GM12878 (cell line): ENCODE measurements around the gene AGER. TPM values are rescaled to one million over a fixed set of nuclear protein-coding genes. Genes with fewer than 3 reads are reported as not detected.

Experiments used
- ATAC-seq: fragments of 200-7000 bp; cut with Tn5 transposase; 3 replicates; pipeline ENCODE4 v1.9.1; 2020; ENCODE audit warnings: mild to moderate bottlenecking, moderate library complexity
- BruUV-seq: library from RNA; stranded (reverse); fragments of 400-500 nt; replicated peaks from 2 replicates; lab custom pipeline; 2021; lab: Mats Ljungman, UMichigan
- CTCF ChIA-PET: fragments of 300-600 bp; sonication (Branson Sonifier 250); formaldehyde crosslinking; extraction: SDS; loops from one replicate; lab custom pipeline; 2021; ENCODE audit warnings: inconsistent platforms; lab: Yijun Ruan, JAX
- POLR2A ChIA-PET: fragments of 350-600 bp; formaldehyde crosslinking; extraction: SDS; loops from one replicate; lab custom pipeline; 2021; ENCODE audit warnings: inconsistent platforms; lab: Charles Lee
- RAD21 ChIA-PET: fragments of 300-600 bp; sonication (Branson Sonifier 250); formaldehyde crosslinking; loops from one replicate; lab custom pipeline; 2023; ENCODE audit warnings: antibody characterized with exemption; ENCODE audit not compliant: unreplicated experiment; lab: Charles Lee
- SMC1A ChIA-PET: fragments of 300-600 bp; sonication (Branson Sonifier 250); formaldehyde crosslinking; loops from one replicate; lab custom pipeline; 2023; ENCODE audit not compliant: unreplicated experiment, uncharacterized antibody; lab: Charles Lee
- DNase-seq: peaks from one replicate; pipeline ENCODE4 v3.0.0-alpha.2; 2011; ENCODE audit warnings: low read depth, low spot score
- FAIRE-seq: peaks from 3 replicates; lab custom pipeline; 2011; peaks lifted over from hg19 to GRCh38; lab: Jason Lieb, UNC
- H2AFZ ChIP-seq: 2 replicates; pipeline ENCODE4 v1.6.0; 2011; ENCODE audit warnings: low read depth, low read length, control low read depth; ENCODE audit not compliant: control insufficient read depth
- H3K27ac ChIP-seq: 2 replicates; pipeline ENCODE4 v1.5.1; 2011; ENCODE audit warnings: control low read depth; ENCODE audit not compliant: control insufficient read depth, insufficient read depth
- H3K27me3 ChIP-seq, 2 experiments: replicated peaks in 1 of 2; 2 replicates each; pipeline versions ENCODE4 v1.6.0 to v1.6.1; 2011; ENCODE audit warnings: low read length in 1 of 2; ENCODE audit not compliant: control insufficient read depth in 2 of 2, insufficient read depth in 2 of 2
- H3K36me3 ChIP-seq, 2 experiments: 2 replicates each; pipeline ENCODE4 v1.5.1; 2011; ENCODE audit warnings: low read length in 1 of 2; ENCODE audit not compliant: control insufficient read depth in 2 of 2, insufficient read depth in 2 of 2
- H3K4me1 ChIP-seq: 2 replicates; pipeline ENCODE4 v1.6.1; 2011; ENCODE audit warnings: mild to moderate bottlenecking, low read length, moderate library complexity, mixed read lengths; ENCODE audit not compliant: control insufficient read depth, insufficient read depth
- H3K4me2 ChIP-seq: 2 replicates; pipeline ENCODE4 v1.6.0; 2011; ENCODE audit warnings: control low read depth; ENCODE audit not compliant: control insufficient read depth, insufficient read depth
- H3K4me3 ChIP-seq: fragments of 200-600 bp; sonication (generic); 2 replicates; pipeline ENCODE4 v1.5.1; 2016
- H3K79me2 ChIP-seq: 2 replicates; pipeline ENCODE4 v1.6.0; 2011; ENCODE audit warnings: low read length; ENCODE audit not compliant: control insufficient read depth, insufficient read depth
- H3K9ac ChIP-seq: 2 replicates; pipeline ENCODE4 v1.8.0; 2011; ENCODE audit warnings: low read length, control low read depth, mixed read lengths; ENCODE audit not compliant: control insufficient read depth, insufficient read depth
- H3K9me3 ChIP-seq: replicated peaks from 3 replicates; pipeline ENCODE4 v1.5.1; 2011; ENCODE audit warnings: mild to moderate bottlenecking, low read length; ENCODE audit not compliant: control insufficient read depth, insufficient read depth
- H4K20me1 ChIP-seq: 2 replicates; pipeline ENCODE4 v1.6.0; 2011; ENCODE audit not compliant: control insufficient read depth, insufficient read depth
- E4F1 ChIP-seq: fragments of 450-650 bp; IDR thresholded peaks from 2 replicates; pipeline ENCODE4 v1.6.1; 2018; ENCODE audit warnings: borderline replicate concordance, mild to moderate bottlenecking; ENCODE audit not compliant: partially characterized antibody
- ESRRA ChIP-seq: IDR thresholded peaks from 2 replicates; pipeline ENCODE4 v1.6.1; 2012; ENCODE audit warnings: mild to moderate bottlenecking, low read length, improper control_type of control experiment
- MAX ChIP-seq: IDR thresholded peaks from 2 replicates; pipeline ENCODE4 v1.6.1; 2012; ENCODE audit warnings: low read depth, low read length, improper control_type of control experiment
- PAX5 ChIP-seq: IDR thresholded peaks from 2 replicates; pipeline ENCODE4 v1.6.1; 2011; ENCODE audit warnings: low read depth, low read length, borderline replicate concordance
- PAX8 ChIP-seq: fragments of 450-650 bp; IDR thresholded peaks from 2 replicates; pipeline ENCODE4 v1.6.1; 2017; ENCODE audit warnings: mild to moderate bottlenecking, moderate library complexity
- PKNOX1 ChIP-seq: fragments of 450-650 bp; IDR thresholded peaks from 2 replicates; pipeline ENCODE4 v1.6.1; 2016; ENCODE audit warnings: mild to moderate bottlenecking
- SREBF1 ChIP-seq: IDR thresholded peaks from 2 replicates; pipeline ENCODE4 v1.6.1; 2012; ENCODE audit warnings: mild to moderate bottlenecking, low read length
- SUPT20H ChIP-seq: IDR thresholded peaks from 2 replicates; pipeline ENCODE4 v1.6.1; 2011; ENCODE audit warnings: low read depth, mild to moderate bottlenecking, low read length, moderate library complexity, borderline replicate concordance; ENCODE audit not compliant: control insufficient read depth
- USF2 ChIP-seq: IDR thresholded peaks from 2 replicates; pipeline ENCODE4 v1.6.1; 2011; ENCODE audit warnings: low read depth, low read length, improper control_type of control experiment, borderline replicate concordance
- ZBTB4 ChIP-seq: fragments of 450-650 bp; formaldehyde crosslinking; IDR thresholded peaks from 2 replicates; pipeline ENCODE4 v1.4.0; 2022; ENCODE audit warnings: mild to moderate bottlenecking, moderate library complexity
- WGBS: methylation state at CpG from one replicate; pipeline ENCODE4 v1.1.6; 2016; ENCODE audit warnings: low lambda C conversion rate; ENCODE audit not compliant: insufficient replicate concordance, insufficient coverage; ENCODE audit errors: missing lambda C conversion rate; 5-methylcytosine and 5-hydroxymethylcytosine counted together
- in situ Hi-C: fragments of 300-500 bp; cut with MboI; formaldehyde crosslinking; loops from 9 replicates; pipeline ENCODE4 v1.14.3; 2018; ENCODE audit warnings: mixed read lengths
- intact Hi-C: fragments of 100-400 bp; cut with micrococcal nuclease; formaldehyde crosslinking; loops from one replicate; pipeline ENCODE4 v1.14.2; 2022; ENCODE audit not compliant: unreplicated experiment
- polyA plus RNA-seq, 11 experiments: library from polyadenylated mRNA; depleted of rRNA in 4 of 11; unstranded in 6 of 11; stranded (reverse) in 5 of 11; fragments of >200 nt; fragmentation: Nextera tagmentation in 4 of 11; fragmentation: Illumina TruSeq in 1 of 11; extraction: Ambion mirVana in 4 of 11; extraction: Trizol in 1 of 11; gene quantifications; 1 replicate in 1 of 11; 2 replicates in 10 of 11; pipeline versions ENCODE4 v1.2.1 to v1.2.3, GENCODE V29; 2011 to 2016; ENCODE audit warnings: inconsistent platforms in 2 of 11, missing spikeins in 2 of 11, low read depth in 1 of 11
- total RNA-seq, 4 experiments: library from RNA; depleted of rRNA in 3 of 4; stranded (reverse); fragments of >200 nt in 3 of 4; fragmentation: Illumina TruSeq in 1 of 4; extraction: Trizol in 1 of 4; gene quantifications; 2 replicates each; pipeline versions ENCODE4 v1.2.1 to v1.2.3, GENCODE V29; 2013 to 2021

The AGER gene
- total and polyA plus RNA-seq, 10 of the 15 experiments (the other 5 are each of a cell fraction or from before 2014, with no cell fraction given): 1.1 to 18.2 (median 3.9) TPM

- POLR2A ChIA-PET: no interaction called here
- CTCF ChIA-PET: no interaction called here
- DNase-seq: no peak
Measured at GRCh38 chr6:32149932-32150870, 33.9 kb downstream of the AGER start.

More at GRCh38 chr6:32149932-32150870, 33.9 kb downstream of the AGER start:
- Histone ChIP-seq H3K27me3 (peaks cover 9 to 12% of the 10 kb centered on the region in 2 experiments), H3K27ac (no peak overlapping the region), H3K79me2 (no peaks in the 10 kb centered on the region), H3K36me3 (no peaks in the 10 kb centered on the region), H2AFZ (no peak overlapping the region), H3K9me3 (no peaks in the 10 kb centered on the region; the same call in 2 of the 3 replicates), H3K4me1 (peaks cover 3% of the 10 kb centered on the region; the same call in 1 of the 2 replicates), H3K4me3 (no peak overlapping the region), H3K4me2 (no peak overlapping the region), H4K20me1 (no peaks in the 10 kb centered on the region), H3K9ac (no peak overlapping the region)
- TF ChIP-seq SUPT20H (no peak), PKNOX1 (no peak), PAX8 (no peak), USF2 (no peak), E4F1 (no peak), ESRRA (no peak), PAX5 (no peak), ZBTB4 (CRISPR knock-in tag) (no peak), MAX (no peak), SREBF1 (no peak)
- SMC1A ChIA-PET: no interaction called here
- no peak for FAIRE-seq
- BruUV-seq: no TSS peak
- no peak for ATAC-seq
- RAD21 ChIA-PET: no interaction called here
- WGBS: 48% methylated on average over 36 of the region's 55 CpGs
- in situ Hi-C loops (no loop called here), intact Hi-C loops (loop anchor here (10.0 kb wide), 1 partner anchor 105 kb away; no protein-coding TSS in a partner anchor)
